ENCODE measurements around the gene APOA4.

- TF ChIP-seq, protein P1, sequence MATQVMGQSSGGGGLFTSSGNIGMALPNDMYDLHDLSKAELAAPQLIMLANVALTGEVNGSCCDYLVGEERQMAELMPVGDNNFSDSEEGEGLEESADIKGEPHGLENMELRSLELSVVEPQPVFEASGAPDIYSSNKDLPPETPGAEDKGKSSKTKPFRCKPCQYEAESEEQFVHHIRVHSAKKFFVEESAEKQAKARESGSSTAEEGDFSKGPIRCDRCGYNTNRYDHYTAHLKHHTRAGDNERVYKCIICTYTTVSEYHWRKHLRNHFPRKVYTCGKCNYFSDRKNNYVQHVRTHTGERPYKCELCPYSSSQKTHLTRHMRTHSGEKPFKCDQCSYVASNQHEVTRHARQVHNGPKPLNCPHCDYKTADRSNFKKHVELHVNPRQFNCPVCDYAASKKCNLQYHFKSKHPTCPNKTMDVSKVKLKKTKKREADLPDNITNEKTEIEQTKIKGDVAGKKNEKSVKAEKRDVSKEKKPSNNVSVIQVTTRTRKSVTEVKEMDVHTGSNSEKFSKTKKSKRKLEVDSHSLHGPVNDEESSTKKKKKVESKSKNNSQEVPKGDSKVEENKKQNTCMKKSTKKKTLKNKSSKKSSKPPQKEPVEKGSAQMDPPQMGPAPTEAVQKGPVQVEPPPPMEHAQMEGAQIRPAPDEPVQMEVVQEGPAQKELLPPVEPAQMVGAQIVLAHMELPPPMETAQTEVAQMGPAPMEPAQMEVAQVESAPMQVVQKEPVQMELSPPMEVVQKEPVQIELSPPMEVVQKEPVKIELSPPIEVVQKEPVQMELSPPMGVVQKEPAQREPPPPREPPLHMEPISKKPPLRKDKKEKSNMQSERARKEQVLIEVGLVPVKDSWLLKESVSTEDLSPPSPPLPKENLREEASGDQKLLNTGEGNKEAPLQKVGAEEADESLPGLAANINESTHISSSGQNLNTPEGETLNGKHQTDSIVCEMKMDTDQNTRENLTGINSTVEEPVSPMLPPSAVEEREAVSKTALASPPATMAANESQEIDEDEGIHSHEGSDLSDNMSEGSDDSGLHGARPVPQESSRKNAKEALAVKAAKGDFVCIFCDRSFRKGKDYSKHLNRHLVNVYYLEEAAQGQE (tag by site-specific recombination; IDR thresholded peaks at IDR 0.05): no peak
- TF ChIP-seq ZBTB21 (tag by site-specific recombination; IDR thresholded peaks at IDR 0.05) (no peak), MYNN (tag by site-specific recombination; IDR thresholded peaks at IDR 0.05; ENCODE audit: borderline replicate concordance) (no peak)
These were observed 20.6 kb upstream of the APOA4 start for GRCh38 chr11:116843661-116844060.
